Fibroblast of lung (primary cell): ENCODE measurements around the gene SLC28A1. TPM values are rescaled to one million over a fixed set of nuclear protein-coding genes. Genes with fewer than 3 reads are reported as not detected.

ENCODE experiments used
- DNase-seq, 2 donors: peaks; one replicate each; pipeline versions ENCODE4 v3.0.0 to v3.0.0-alpha.2; 2010; ENCODE audit warnings: low read depth in 2 of 2
- H2AFZ ChIP-seq: 2 replicates; pipeline ENCODE4 v1.5.1; 2012; ENCODE audit warnings: low read length, control low read depth, inconsistent platforms
- H3K27ac ChIP-seq: 2 replicates; pipeline ENCODE4 v1.5.1; 2011; ENCODE audit warnings: low read length, control low read depth; ENCODE audit not compliant: insufficient read depth
- H3K27me3 ChIP-seq: 2 replicates; pipeline ENCODE4 v1.5.1; 2011; ENCODE audit warnings: mild to moderate bottlenecking, low read length; ENCODE audit not compliant: control insufficient read depth, insufficient read depth
- H3K36me3 ChIP-seq: 2 replicates; pipeline ENCODE4 v1.5.1; 2011; ENCODE audit warnings: low read length; ENCODE audit not compliant: control insufficient read depth, insufficient read depth
- H3K4me1 ChIP-seq: 2 replicates; pipeline ENCODE4 v1.5.1; 2011; ENCODE audit warnings: low read length; ENCODE audit not compliant: control insufficient read depth, insufficient read depth; ENCODE audit errors: extremely low read depth
- H3K4me2 ChIP-seq: 2 replicates; pipeline ENCODE4 v1.5.1; 2011; ENCODE audit warnings: low read length, control low read depth; ENCODE audit not compliant: insufficient read depth; ENCODE audit errors: extremely low read depth
- H3K4me3 ChIP-seq, 4 experiments: fragments of 200-600 bp in 1 of 4; sonication (generic) in 1 of 4; replicated peaks in 1 of 4; 2 replicates each; pipeline ENCODE4 v1.5.1; 2011 to 2016; ENCODE audit warnings: low read length in 4 of 4, low read depth in 3 of 4, mild to moderate bottlenecking in 3 of 4, control low read depth in 2 of 4, inconsistent platforms in 1 of 4, mixed read lengths in 1 of 4; ENCODE audit not compliant: insufficient read depth in 1 of 4; ENCODE audit errors: control extremely low read depth in 1 of 4
- H3K79me2 ChIP-seq: 2 replicates; pipeline ENCODE4 v1.5.1; 2012; ENCODE audit warnings: mild to moderate bottlenecking, low read length, inconsistent platforms; ENCODE audit not compliant: control insufficient read depth, insufficient read depth
- H3K9ac ChIP-seq: 2 replicates; pipeline ENCODE4 v1.5.1; 2011; ENCODE audit warnings: mild to moderate bottlenecking, low read length, control low read depth; ENCODE audit not compliant: insufficient read depth
- H3K9me3 ChIP-seq: 2 replicates; pipeline ENCODE4 v1.5.1; 2012; ENCODE audit warnings: low read depth, low read length; ENCODE audit not compliant: control insufficient read depth, insufficient read depth
- H4K20me1 ChIP-seq: 2 replicates; pipeline ENCODE4 v1.5.1; 2011; ENCODE audit warnings: low read length; ENCODE audit not compliant: control insufficient read depth, insufficient read depth; ENCODE audit errors: extremely low read depth
- CTCF ChIP-seq, 2 donors: IDR thresholded peaks in 1 of 2; conservative IDR thresholded peaks in 1 of 2; 1 replicate in 1 of 2; 2 replicates in 1 of 2; pipeline ENCODE4 v1.5.1; 2011 to 2012; ENCODE audit warnings: low read length in 2 of 2, control low read depth in 1 of 2, inconsistent platforms in 1 of 2, low read depth in 1 of 2, mild to moderate bottlenecking in 1 of 2
- EZH2 ChIP-seq: IDR thresholded peaks from 2 replicates; pipeline ENCODE4 v1.5.1; 2012; ENCODE audit warnings: low read length, control low read depth, mild to moderate bottlenecking; ENCODE audit errors: missing control alignments
- polyA plus RNA-seq, 2 donors: library from polyadenylated mRNA; depleted of rRNA in 1 of 2; stranded (reverse) in 1 of 2; unstranded in 1 of 2; fragments of >200 nt; gene quantifications; 2 replicates each; pipeline ENCODE4 v1.2.1, GENCODE V29; 2011 to 2012; ENCODE audit warnings: missing spikeins in 1 of 2
- total RNA-seq: library from RNA; depleted of rRNA; stranded (reverse); fragments of >200 nt; gene quantifications from 2 replicates; pipeline ENCODE4 v1.2.1, GENCODE V29; 2014

The SLC28A1 gene
- total and polyA plus RNA-seq, 2 donors (not counting 1 experiment from before 2014, with no cell fraction given) = not detected

GRCh38 chr15:84938726-84939125, 54.3 kb downstream of the SLC28A1 start:
- H3K27ac ChIP-seq = no peak overlapping the region
- no peaks in the 10 kb centered on the region for H3K27me3 ChIP-seq
- DNase-seq = no peak
- TF ChIP-seq EZH2 (no peak), CTCF (conservative IDR thresholded peaks at IDR 0.05 in 1 of 2, IDR thresholded peaks at IDR 0.05 in 1 of 2; ENCODE audit: low read depth in 1 of 2, low read length in 2 of 2) (no peak)
- H3K9me3 ChIP-seq = no peaks in the 10 kb centered on the region
- no peaks in the 10 kb centered on the region for H4K20me1 ChIP-seq
- H2AFZ ChIP-seq = no peak overlapping the region
- H3K4me1 ChIP-seq = no peaks in the 10 kb centered on the region
- no peak overlapping the region for H3K4me3 ChIP-seq
- H3K9ac ChIP-seq = no peak overlapping the region
- no peaks in the 10 kb centered on the region for H3K36me3 ChIP-seq
- H3K79me2 ChIP-seq = no peaks in the 10 kb centered on the region
- H3K4me2 ChIP-seq = no peak overlapping the region

GRCh38 chr15:84940399-84940798, 55.9 kb downstream of the SLC28A1 start:
- H3K9me3 ChIP-seq = no peaks in the 10 kb centered on the region
- H3K9ac ChIP-seq = no peak overlapping the region
- H3K27me3 ChIP-seq = no peaks in the 10 kb centered on the region
- H3K4me2 ChIP-seq = no peak overlapping the region
- no peak overlapping the region for H3K27ac ChIP-seq
- H3K79me2 ChIP-seq = no peaks in the 10 kb centered on the region
- H3K4me1 ChIP-seq = no peaks in the 10 kb centered on the region
- no peaks in the 10 kb centered on the region for H3K36me3 ChIP-seq
- DNase-seq = no peak
- no peak overlapping the region for H3K4me3 ChIP-seq
- TF ChIP-seq EZH2 = no peak
- no peak for TF ChIP-seq CTCF (conservative IDR thresholded peaks at IDR 0.05 in 1 of 2, IDR thresholded peaks at IDR 0.05 in 1 of 2; ENCODE audit: low read depth in 1 of 2, low read length in 2 of 2)
- no peaks in the 10 kb centered on the region for H4K20me1 ChIP-seq
- H2AFZ ChIP-seq = no peak overlapping the region

- H3K4me3 ChIP-seq = no peak overlapping the region
- TF ChIP-seq CTCF (conservative IDR thresholded peaks at IDR 0.05 in 1 of 2, IDR thresholded peaks at IDR 0.05 in 1 of 2; ENCODE audit: low read depth in 1 of 2, low read length in 2 of 2) (no peak), EZH2 (no peak)
- H3K27ac ChIP-seq = no peak overlapping the region
- no peaks in the 10 kb centered on the region for H3K79me2 ChIP-seq
- H3K27me3 ChIP-seq = no peaks in the 10 kb centered on the region
- no peaks in the 10 kb centered on the region for H3K9me3 ChIP-seq
- H3K36me3 ChIP-seq = no peaks in the 10 kb centered on the region
- H3K9ac ChIP-seq = no peak overlapping the region
- peaks cover under 1% of the 10 kb centered on the region for H3K4me1 ChIP-seq
- H4K20me1 ChIP-seq = no peaks in the 10 kb centered on the region
- DNase-seq = no peak
- no peak overlapping the region for H3K4me2 ChIP-seq
- no peak overlapping the region for H2AFZ ChIP-seq
Measured at GRCh38 chr15:84942456-84942855, 58.0 kb downstream of the SLC28A1 start.
